Urinary bladder (tissue), 4 donors: ENCODE results near the gene AAK1. TPM values are rescaled to one million over a fixed set of nuclear protein-coding genes. Genes with fewer than 3 reads are reported as not detected.
"Not testable (repeated sequence)": the region's sequence is repeated elsewhere in the genome, so short reads cannot be mapped to it uniquely, and the experiment has no call there.

Experiments used
- DNase-seq: peaks from one replicate; pipeline ENCODE4 v3.0.0-alpha.2; 2015; ENCODE audit errors: extremely low spot score
- H3K27ac ChIP-seq: one replicate; pipeline ENCODE4 v1.5.1; 2013; ENCODE audit warnings: low read depth, mild to moderate bottlenecking, moderate library complexity
- H3K36me3 ChIP-seq: one replicate; pipeline ENCODE4 v1.6.1; 2013; ENCODE audit warnings: mild to moderate bottlenecking, moderate library complexity; ENCODE audit not compliant: insufficient read depth
- H3K4me1 ChIP-seq: one replicate; pipeline ENCODE4 v1.6.1; 2013; ENCODE audit warnings: mild to moderate bottlenecking, moderate library complexity; ENCODE audit not compliant: insufficient read depth
- H3K4me3 ChIP-seq: one replicate; pipeline ENCODE4 v1.5.1; 2013; ENCODE audit warnings: low read depth, low read length
- WGBS: extraction: QIAGEN DNeasy Blood & Tissue Kit; methylation state at CpG from one replicate; pipeline ENCODE4 v1.1.7; 2013; 5-methylcytosine and 5-hydroxymethylcytosine counted together
- polyA plus RNA-seq: library from polyadenylated mRNA; stranded (reverse); fragments of 200-250 nt; gene quantifications from one replicate; pipeline ENCODE4 v1.2.3, GENCODE V29; 2013
- total RNA-seq: library from RNA; depleted of rRNA; stranded (reverse); fragments of >200 nt; gene quantifications from one replicate; pipeline ENCODE4 v1.2.3, GENCODE V29; 2014
- donor health status: healthy with polysubstance abuse.
- donor health status: healthy.

AAK1 gene
- total and polyA plus RNA-seq, 2 donors = 9.3 to 51.5 TPM

GRCh38 chr2:69577467-69578197 lies 65.9 kb downstream of the AAK1 start:
- Histone ChIP-seq H3K36me3 (no peaks in the 10 kb centered on the region), H3K4me3 (no peak overlapping the region), H3K4me1 (no peaks in the 10 kb centered on the region), H3K27ac (no peak overlapping the region)
- whole genome bisulfite sequencing = 76% methylated on average over 5 of the region's 5 CpGs
- DNase-seq = no peak

GRCh38 chr2:69576880-69577279 lies 66.7 kb downstream of the AAK1 start:
- Histone ChIP-seq H3K4me3 (no peak overlapping the region), H3K4me1 (no peaks in the 10 kb centered on the region), H3K36me3 (no peaks in the 10 kb centered on the region), H3K27ac (no peak overlapping the region)
- 91% methylated on average over 5 of the region's 5 CpGs for WGBS
- DNase-seq = no peak

DNA sequence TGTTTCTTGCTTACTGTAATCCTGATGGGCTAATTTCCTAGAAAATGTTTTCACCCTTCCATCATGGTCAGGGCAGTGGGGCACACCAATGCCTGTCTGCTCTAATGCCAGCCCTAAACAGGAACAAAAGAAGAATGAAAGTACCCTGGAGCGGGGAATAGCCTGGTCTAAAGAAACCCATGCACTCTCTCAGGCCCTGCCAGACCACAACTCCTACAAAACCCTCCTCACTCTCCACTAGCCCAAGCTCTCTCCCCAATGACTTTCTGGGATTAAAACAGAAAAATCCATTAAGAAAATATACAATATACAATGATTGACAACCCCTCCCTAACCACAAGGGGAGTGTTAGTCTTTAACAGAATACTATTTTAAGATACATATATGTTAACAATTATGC lies 67.6 kb downstream of the AAK1 start:
- no peak overlapping the region for H3K27ac ChIP-seq
- 97% methylated on average over 1 of the region's 1 CpG for WGBS
- H3K4me3 ChIP-seq = no peak overlapping the region
- DNase-seq = no peak
- no peaks in the 10 kb centered on the region for H3K4me1 ChIP-seq
- H3K36me3 ChIP-seq = no peaks in the 10 kb centered on the region

GRCh38 chr2:69575371-69575770 lies 68.2 kb downstream of the AAK1 start:
- DNase-seq = not testable (repeated sequence)
- 98% methylated on average over 13 of the region's 13 CpGs for WGBS

GRCh38 chr2:69572641-69573040 lies 70.9 kb downstream of the AAK1 start:
- Histone ChIP-seq H3K27ac (no peak overlapping the region), H3K4me1 (peaks cover 1% of the 10 kb centered on the region), H3K36me3 (no peaks in the 10 kb centered on the region), H3K4me3 (no peak overlapping the region)
- 57% methylated on average over 5 of the region's 5 CpGs for WGBS
- DNase-seq = no peak

More at GRCh38 chr2:69575371-69575770, 68.2 kb downstream of the AAK1 start:
- H3K4me1 ChIP-seq, H3K4me3 ChIP-seq, H3K27ac ChIP-seq, H3K36me3 ChIP-seq: not testable (repeated sequence)

DNA sequence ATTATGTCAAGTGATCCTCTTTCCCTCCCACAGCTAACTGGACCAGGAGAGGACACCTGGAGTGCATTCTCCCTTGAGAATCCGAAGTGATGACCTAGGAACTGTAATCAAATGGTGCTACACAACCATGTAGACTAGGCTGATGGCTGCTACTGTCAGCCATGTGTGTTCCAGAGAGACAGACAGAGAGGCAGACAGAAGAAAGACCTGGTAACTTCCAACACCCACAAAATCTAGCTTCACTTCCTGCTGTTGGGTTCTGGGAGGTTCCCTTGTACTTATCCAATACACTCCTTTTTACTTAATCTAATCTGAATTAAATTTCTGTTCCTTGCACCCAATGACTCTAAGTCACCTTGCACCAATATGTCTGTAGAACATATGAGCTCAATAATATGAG lies 72.3 kb downstream of the AAK1 start:
- peaks cover 1% of the 10 kb centered on the region for H3K4me1 ChIP-seq
- no peak overlapping the region for H3K27ac ChIP-seq
- H3K36me3 ChIP-seq = no peaks in the 10 kb centered on the region
- WGBS = 98% methylated on average over 1 of the region's 1 CpG
- DNase-seq = no peak
- H3K4me3 ChIP-seq = no peak overlapping the region

GRCh38 chr2:69570474-69570873 lies 73.1 kb downstream of the AAK1 start:
- H3K36me3 ChIP-seq = no peaks in the 10 kb centered on the region
- peaks cover 1% of the 10 kb centered on the region for H3K4me1 ChIP-seq
- no peak overlapping the region for H3K27ac ChIP-seq
- 83% methylated on average over 2 of the region's 2 CpGs for WGBS
- H3K4me3 ChIP-seq = no peak overlapping the region
- DNase-seq = no peak

DNA sequence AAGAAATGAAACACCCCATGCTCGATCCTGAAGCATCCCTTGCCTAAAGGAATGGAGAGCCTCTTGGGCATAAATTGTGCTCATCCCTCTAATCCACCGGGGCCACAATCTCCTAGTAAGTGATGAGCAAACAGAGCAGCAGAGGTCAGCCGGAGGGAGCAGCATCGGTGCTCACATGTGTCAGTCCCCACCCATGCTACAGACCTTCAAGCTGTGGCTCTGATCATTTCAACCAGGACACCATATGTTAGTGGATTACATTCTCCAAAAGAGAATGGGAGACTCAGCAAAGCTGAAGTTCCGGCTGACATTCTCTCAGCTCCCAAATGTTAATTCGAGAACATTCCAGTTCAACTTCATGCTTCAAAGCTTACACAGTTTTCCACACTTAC lies 75.6 kb downstream of the AAK1 start:
- WGBS = 80% methylated on average over 6 of the region's 6 CpGs
- H3K4me1 ChIP-seq = peaks cover 1% of the 10 kb centered on the region
- H3K4me3 ChIP-seq = no peak overlapping the region
- H3K27ac ChIP-seq = no peak overlapping the region
- no peaks in the 10 kb centered on the region for H3K36me3 ChIP-seq
- DNase-seq = no peak

DNA sequence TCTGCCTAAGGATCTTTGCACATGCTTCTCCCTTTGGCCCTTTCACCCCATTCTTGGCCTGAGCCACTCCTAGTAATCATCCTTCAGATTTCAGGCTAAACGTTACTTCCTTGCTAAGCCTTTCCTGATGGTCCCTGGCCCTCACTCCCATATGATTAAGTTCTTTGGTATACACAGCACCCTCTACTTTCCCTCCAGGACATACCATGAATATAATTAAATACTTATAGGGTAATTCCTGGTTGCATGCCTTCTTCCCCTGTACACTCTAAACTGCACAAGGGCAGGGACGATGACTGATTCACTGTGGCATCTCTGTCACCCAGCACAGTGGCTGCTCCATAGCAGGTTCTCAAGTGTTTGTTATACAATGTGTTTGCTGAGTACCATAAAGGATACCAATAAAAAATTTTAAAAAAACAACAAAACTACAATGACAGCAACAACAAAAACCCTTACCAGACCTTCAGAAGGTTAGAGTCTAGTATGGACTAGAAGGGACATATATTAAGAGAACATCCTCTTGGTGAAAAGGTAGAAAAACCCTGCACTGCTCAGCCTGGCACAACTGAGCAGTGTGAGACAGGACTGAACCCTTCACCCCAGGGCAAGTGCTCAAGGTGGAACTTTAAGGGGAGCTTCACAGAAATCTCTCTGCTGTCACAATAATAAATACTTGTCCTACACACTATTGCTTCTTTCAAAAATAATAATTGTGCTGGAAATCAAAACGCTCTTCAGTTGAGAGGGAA lies 76.2 kb downstream of the AAK1 start:
- Histone ChIP-seq H3K4me1 (peaks cover 1% of the 10 kb centered on the region), H3K27ac (no peak overlapping the region), H3K4me3 (no peak overlapping the region), H3K36me3 (no peaks in the 10 kb centered on the region)
- DNase-seq = no peak
- 79% methylated on average over 3 of the region's 3 CpGs for WGBS

GRCh38 chr2:69566669-69567068 lies 76.9 kb downstream of the AAK1 start:
- 94% methylated on average over 4 of the region's 4 CpGs for WGBS

DNA sequence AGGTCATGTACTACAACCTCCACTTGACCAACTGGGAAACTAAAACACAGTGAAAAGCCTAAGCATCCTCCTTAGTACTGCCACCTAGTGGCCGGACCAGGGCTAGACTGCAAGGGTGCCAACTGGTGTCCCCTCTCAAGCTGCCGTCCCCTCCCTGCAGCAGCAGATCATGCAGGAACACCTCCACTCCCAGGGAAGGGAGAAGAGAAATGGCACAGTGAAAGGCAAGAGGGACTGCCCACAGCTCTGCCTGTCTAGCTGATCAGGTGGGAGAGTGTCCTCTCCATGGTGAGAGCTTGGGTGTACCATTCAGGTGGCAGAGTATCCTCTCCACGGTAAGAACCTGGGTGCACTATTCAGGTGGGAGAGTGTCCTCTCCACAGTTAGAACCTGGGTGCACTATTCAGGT lies 78.1 kb downstream of the AAK1 start:
- DNase-seq = no peak
- H3K4me3 ChIP-seq = no peak overlapping the region
- no peaks in the 10 kb centered on the region for H3K36me3 ChIP-seq
- WGBS = 57% methylated on average over 3 of the region's 3 CpGs
- H3K4me1 ChIP-seq = peaks cover 1% of the 10 kb centered on the region
- H3K27ac ChIP-seq = no peak overlapping the region

More at GRCh38 chr2:69566669-69567068, 76.9 kb downstream of the AAK1 start:
- no peak overlapping the region for H3K4me3 ChIP-seq
- H3K4me1 ChIP-seq = peaks cover 1% of the 10 kb centered on the region
- H3K36me3 ChIP-seq = no peaks in the 10 kb centered on the region
- no peak overlapping the region for H3K27ac ChIP-seq
- no peak for DNase-seq

- Histone ChIP-seq H3K27ac (no peak overlapping the region), H3K36me3 (no peaks in the 10 kb centered on the region), H3K4me1 (peaks cover 2% of the 10 kb centered on the region), H3K4me3 (no peak overlapping the region)
- no peak for DNase-seq
- 76% methylated on average over 3 of the region's 3 CpGs for WGBS
These were observed 78.9 kb downstream of the AAK1 start for GRCh38 chr2:69564604-69565003.

DNA sequence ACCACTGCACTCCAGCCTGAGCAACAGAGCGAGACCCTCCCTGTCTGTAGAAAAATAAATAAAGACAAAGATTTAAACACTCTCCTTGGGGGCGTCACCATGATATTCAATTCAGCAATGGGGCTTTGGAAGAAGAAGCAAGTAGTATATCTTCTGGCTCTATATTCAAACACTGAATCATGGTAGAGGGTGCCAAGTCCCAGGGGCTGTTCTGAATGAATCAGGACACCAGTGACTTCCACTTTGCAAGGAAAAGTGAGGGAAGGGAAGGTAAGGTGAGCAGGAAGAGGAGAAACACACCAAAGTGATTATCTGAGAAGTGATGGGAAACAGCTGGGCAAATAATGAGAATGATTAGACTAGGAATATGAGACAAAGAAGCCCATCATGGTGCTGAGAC lies 80.5 kb downstream of the AAK1 start:
- no peak for DNase-seq
- Histone ChIP-seq H3K4me3 (no peak overlapping the region), H3K4me1 (peaks cover 4% of the 10 kb centered on the region), H3K36me3 (no peaks in the 10 kb centered on the region), H3K27ac (no peak overlapping the region)
- 88% methylated on average over 2 of the region's 2 CpGs for WGBS

DNA sequence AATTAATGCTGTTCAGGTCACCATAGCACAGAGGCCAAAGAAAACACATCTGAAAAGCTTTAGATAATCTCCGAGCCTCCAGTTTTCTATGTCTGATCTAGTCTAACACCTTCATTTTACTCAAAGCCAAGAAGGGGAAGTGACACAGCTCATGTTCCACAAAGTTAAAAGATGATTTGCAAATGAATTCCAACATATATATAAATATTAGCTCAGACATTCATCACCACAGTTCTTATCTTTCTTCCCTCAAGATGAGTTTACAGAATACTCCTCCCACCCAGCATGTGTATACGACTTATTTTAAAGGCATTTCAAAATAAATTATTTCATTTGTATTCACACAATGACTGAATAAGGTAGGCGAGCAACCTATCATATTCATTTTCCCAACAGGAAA lies 82.4 kb downstream of the AAK1 start:
- Histone ChIP-seq H3K4me1 (peaks cover 4% of the 10 kb centered on the region), H3K4me3 (no peak overlapping the region), H3K27ac (no peak overlapping the region), H3K36me3 (no peaks in the 10 kb centered on the region)
- DNase-seq = no peak
- WGBS = 61% methylated on average over 3 of the region's 3 CpGs
